ENCODE measurements around the gene ZNF580.

Gene ZNF580

GRCh38 chr19:55691561-55692481 lies 51.0 kb downstream of the ZNF580 start:
- H3K9me3 ChIP-seq (ENCODE audit: severe bottlenecking) = no peaks in the 10 kb centered on the region
- H3K27me3 ChIP-seq (ENCODE audit: insufficient read depth, low read depth, severe bottlenecking) = no peaks in the 10 kb centered on the region
- H3K27ac ChIP-seq = no peak overlapping the region
- no peak overlapping the region for H3K4me3 ChIP-seq (ENCODE audit: low read depth, low read length)
- no peak for TF ChIP-seq CTCF (IDR thresholded peaks at IDR 0.05; ENCODE audit: low read depth, low read length)
- peaks cover 60% of the 10 kb centered on the region for H3K36me3 ChIP-seq
- DNase-seq = no peak

GRCh38 chr19:55692681-55693081 lies 51.9 kb downstream of the ZNF580 start:
- H3K27me3 ChIP-seq (ENCODE audit: insufficient read depth, low read depth, severe bottlenecking) = no peaks in the 10 kb centered on the region
- peaks cover 60% of the 10 kb centered on the region for H3K36me3 ChIP-seq
- H3K9me3 ChIP-seq (ENCODE audit: severe bottlenecking) = no peaks in the 10 kb centered on the region
- no peak overlapping the region for H3K4me3 ChIP-seq (ENCODE audit: low read depth, low read length)
- H3K27ac ChIP-seq = no peak overlapping the region
- no peak for TF ChIP-seq CTCF (IDR thresholded peaks at IDR 0.05; ENCODE audit: low read depth, low read length)
- no peak for DNase-seq

All from WERI-Rb-1 (cell line).